A549 (cell line): ENCODE measurements around the gene LAPTM5. TPM values are rescaled to one million over a fixed set of nuclear protein-coding genes. Genes with fewer than 3 reads are reported as not detected.

ENCODE experiments used
- ATAC-seq, 2 experiments: fragments of 200-7000 bp in 1 of 2; fragments of >200 bp in 1 of 2; cut with Nextera tagmentation in 1 of 2; cut with Tn5 transposase in 1 of 2; 3 replicates each; pipeline versions ENCODE4 v1.8.0 to v1.9.1; 2018 to 2020; ENCODE audit warnings: mild to moderate bottlenecking in 1 of 2, moderate library complexity in 1 of 2
- CTCF ChIA-PET: fragments of 300-600 bp; sonication (Branson Sonifier 250); formaldehyde crosslinking; extraction: SDS; loops from one replicate; lab custom pipeline; 2021; ENCODE audit warnings: antibody characterized with exemption, inconsistent platforms; lab: Yijun Ruan, JAX
- POLR2A ChIA-PET: fragments of 350-600 bp; formaldehyde crosslinking; extraction: SDS; loops from one replicate; lab custom pipeline; 2021; ENCODE audit warnings: antibody characterized with exemption, inconsistent platforms; lab: Yijun Ruan, JAX
- DNase-seq, 2 experiments: peaks; one replicate each; pipeline versions ENCODE4 v3.0.0 to v3.0.0-alpha.2; 2011 to 2016; ENCODE audit warnings: low read depth in 1 of 2, low spot score in 1 of 2
- FAIRE-seq: peaks from 2 replicates; lab custom pipeline; 2011; peaks lifted over from hg19 to GRCh38; lab: Jason Lieb, UNC
- H3K27ac ChIP-seq, 2 experiments: fragments of >200 bp; sonication (Bioruptor Twin); formaldehyde crosslinking; 3 replicates each; pipeline ENCODE4 v1.5.1; 2016 to 2017
- H3K4me1 ChIP-seq: fragments of >200 bp; sonication (Bioruptor Twin); formaldehyde crosslinking; 3 replicates; pipeline ENCODE4 v1.6.1; 2016
- H3K4me2 ChIP-seq: fragments of >200 bp; sonication (Bioruptor Twin); formaldehyde crosslinking; 3 replicates; pipeline ENCODE4 v1.6.1; 2016
- H3K4me3 ChIP-seq: fragments of >200 bp; sonication (Bioruptor Twin); formaldehyde crosslinking; 3 replicates; pipeline ENCODE4 v1.5.1; 2016
- H3K9me3 ChIP-seq: fragments of >200 bp; sonication (Bioruptor Twin); formaldehyde crosslinking; 3 replicates; pipeline ENCODE4 v1.6.1; 2016
- CBX8 ChIP-seq: fragments of 200-600 bp; sonication (generic); IDR thresholded peaks from 2 replicates; pipeline ENCODE4 v1.6.1; 2016
- CEBPB ChIP-seq, 2 experiments: fragments of >200 bp in 1 of 2; sonication (Bioruptor Twin) in 1 of 2; formaldehyde crosslinking in 1 of 2; IDR thresholded peaks; 2 replicates each; pipeline ENCODE4 v1.6.1; 2012 to 2016
- EHF ChIP-seq: fragments of 250-450 bp; sonication (Bioruptor Pico); IDR thresholded peaks from 2 replicates; pipeline ENCODE4 v1.5.0; 2020; ENCODE audit warnings: mild to moderate bottlenecking
- EHMT2 ChIP-seq: fragments of 200-600 bp; sonication (generic); IDR thresholded peaks from 2 replicates; pipeline ENCODE4 v1.6.1; 2016; ENCODE audit warnings: antibody characterized with exemption, low read depth, mild to moderate bottlenecking, moderate library complexity
- GATA3 ChIP-seq: IDR thresholded peaks from 2 replicates; pipeline ENCODE4 v1.6.1; 2012; ENCODE audit warnings: borderline replicate concordance
- HOXB5 ChIP-seq: fragments of 250-450 bp; sonication (Bioruptor Pico); IDR thresholded peaks from 2 replicates; pipeline ENCODE4 v1.5.0; 2020; ENCODE audit warnings: mild to moderate bottlenecking, moderate library complexity
- JUN ChIP-seq, 2 experiments: fragments of >200 bp; sonication (Bioruptor Twin); formaldehyde crosslinking; IDR thresholded peaks; 2 replicates in 1 of 2; 3 replicates in 1 of 2; pipeline ENCODE4 v1.6.1; 2016 to 2017
- JUNB ChIP-seq: fragments of >200 bp; sonication (Bioruptor Twin); formaldehyde crosslinking; IDR thresholded peaks from 2 replicates; pipeline ENCODE4 v1.6.1; 2016
- KDM1A ChIP-seq: fragments of 200-600 bp; sonication (generic); IDR thresholded peaks from 2 replicates; pipeline ENCODE4 v1.6.1; 2016; ENCODE audit warnings: low read depth, mild to moderate bottlenecking
- KDM5A ChIP-seq: fragments of 200-600 bp; sonication (generic); IDR thresholded peaks from 2 replicates; pipeline ENCODE4 v1.6.1; 2016; ENCODE audit warnings: antibody characterized with exemption, mild to moderate bottlenecking
- MAFK ChIP-seq: fragments of 450-650 bp; IDR thresholded peaks from 2 replicates; pipeline ENCODE4 v1.6.1; 2014; ENCODE audit not compliant: partially characterized antibody
- MAZ ChIP-seq: fragments of 150-350 bp; IDR thresholded peaks from 2 replicates; pipeline ENCODE4 v1.6.1; 2014; ENCODE audit warnings: antibody characterized with exemption, low read depth, low read length, borderline replicate concordance
- NFE2L2 ChIP-seq: fragments of 150-350 bp; conservative IDR thresholded peaks from 2 replicates; pipeline ENCODE4 v1.6.1; 2014; ENCODE audit warnings: low read length
- RFX5 ChIP-seq: fragments of 450-650 bp; IDR thresholded peaks from 2 replicates; pipeline ENCODE4 v1.7.1; 2014; ENCODE audit warnings: antibody characterized with exemption, mild to moderate bottlenecking, moderate library complexity
- RNF2 ChIP-seq: fragments of 200-600 bp; sonication (generic); IDR thresholded peaks from 2 replicates; pipeline ENCODE4 v1.6.1; 2016; ENCODE audit warnings: low read depth, mild to moderate bottlenecking, antibody characterized with exemption, moderate library complexity, borderline replicate concordance
- SMC3 ChIP-seq: fragments of >200 bp; sonication (Bioruptor Twin); formaldehyde crosslinking; IDR thresholded peaks from 3 replicates; pipeline ENCODE4 v1.6.1; 2018; ENCODE audit warnings: inconsistent platforms
- SREBF2 ChIP-seq: fragments of 450-650 bp; IDR thresholded peaks from 2 replicates; pipeline ENCODE4 v1.6.1; 2014; ENCODE audit warnings: mild to moderate bottlenecking, moderate library complexity
- TFCP2L1 ChIP-seq: fragments of 250-450 bp; sonication (Bioruptor Pico); IDR thresholded peaks from 2 replicates; pipeline ENCODE4 v1.5.0; 2021; ENCODE audit warnings: mild to moderate bottlenecking
- TP53 ChIP-seq: fragments of 250-450 bp; sonication (Bioruptor Pico); IDR thresholded peaks from 2 replicates; pipeline ENCODE4 v1.5.0; 2021; ENCODE audit warnings: mild to moderate bottlenecking, moderate library complexity
- ZSCAN20 ChIP-seq: fragments of 250-450 bp; sonication (Bioruptor Pico); IDR thresholded peaks from 2 replicates; pipeline ENCODE4 v1.8.0; 2022; ENCODE audit warnings: mild to moderate bottlenecking, moderate library complexity
- WGBS: methylation state at CpG from one replicate; pipeline ENCODE4 v1.1.6; 2017; ENCODE audit errors: missing lambda C conversion rate; 5-methylcytosine and 5-hydroxymethylcytosine counted together
- polyA plus RNA-seq, 4 experiments: library from polyadenylated mRNA; depleted of rRNA in 3 of 4; stranded (reverse); fragments of >200 nt; fragmentation: RNase III in 1 of 4; extraction: RNeasy Plus Mini Kit Qiagen cat#74134 plus additional on column Dnase treatment in 1 of 4; gene quantifications; 2 replicates in 3 of 4; 3 replicates in 1 of 4; pipeline ENCODE4 v1.2.3, GENCODE V29; 2011 to 2017
- TF ChIP-seq, protein P1 (sequence below): fragments of 450-650 bp; IDR thresholded peaks from 2 replicates; pipeline ENCODE4 v1.6.1; 2014; ENCODE audit warnings: antibody characterized with exemption
- TF ChIP-seq, protein P2 (sequence below): fragments of >200 bp; sonication (Bioruptor Twin); formaldehyde crosslinking; IDR thresholded peaks from 2 replicates; pipeline ENCODE4 v1.6.1; 2016
- TF ChIP-seq, protein P3 (sequence below): fragments of 250-450 bp; sonication (Bioruptor Pico); IDR thresholded peaks from 2 replicates; pipeline ENCODE4 v1.5.0; 2021; ENCODE audit warnings: mild to moderate bottlenecking, moderate library complexity, borderline replicate concordance

The LAPTM5 gene
- polyA plus RNA-seq, 2 of the 4 experiments (the other 2 are of a cell fraction) = 0.06 to 0.22 TPM

DNA sequence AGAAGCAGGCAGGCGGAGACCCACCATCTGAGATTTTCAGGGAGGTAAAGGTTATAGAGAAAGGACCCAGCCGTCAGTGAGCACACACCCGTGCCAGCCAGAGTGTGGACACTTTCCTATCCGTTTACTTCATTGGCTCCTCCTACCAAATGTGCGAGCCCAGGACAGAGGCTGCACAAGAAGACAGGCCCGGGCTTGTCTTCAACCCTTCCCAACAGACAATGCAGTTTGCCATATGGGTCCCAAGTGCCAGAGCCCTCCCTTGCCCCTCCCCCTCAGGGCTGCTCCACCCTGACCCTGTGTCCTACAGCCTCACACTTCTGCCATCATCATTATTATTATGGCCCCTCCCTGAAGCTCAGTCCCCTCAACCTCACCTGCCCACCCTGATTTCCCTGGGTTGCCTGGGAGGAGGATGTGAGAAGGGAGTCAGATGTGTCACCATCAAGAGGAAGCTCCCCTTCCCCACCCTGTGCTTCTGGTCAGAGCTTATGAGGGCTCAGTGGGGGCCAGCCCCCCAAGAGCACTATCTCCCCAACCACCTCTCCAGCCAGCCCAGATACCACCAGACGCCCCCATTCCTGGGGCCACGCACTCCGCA lies 9.4 kb downstream of the LAPTM5 start:
- Histone ChIP-seq H3K9me3 (no peaks in the 10 kb centered on the region), H3K4me1 (peaks cover 9% of the 10 kb centered on the region; the same call in 2 of the 3 replicates), H3K4me2 (no peak overlapping the region), H3K27ac (peak overlapping the region in 1 of 2 experiments; percentile 61; a peak in 2 of 6 replicates), H3K4me3 (no peak overlapping the region)
- DNase-seq (no peak), ATAC-seq (no peak), FAIRE-seq (no peak)
- ChIA-PET CTCF (interaction anchor here (2.1 to 2.5 kb wide), 2 partner anchors 29 to 32 kb away, joined by 6 to 9 read pairs; no protein-coding TSS in a partner anchor), POLR2A (no interaction called here)
- WGBS = 72% methylated on average over 9 of the region's 9 CpGs
- TF ChIP-seq HOXB5 (CRISPR knock-in tag) = no peak
- TF ChIP-seq GATA3 = no peak
- TF ChIP-seq RNF2 = no peak
- TF ChIP-seq, protein P1, sequence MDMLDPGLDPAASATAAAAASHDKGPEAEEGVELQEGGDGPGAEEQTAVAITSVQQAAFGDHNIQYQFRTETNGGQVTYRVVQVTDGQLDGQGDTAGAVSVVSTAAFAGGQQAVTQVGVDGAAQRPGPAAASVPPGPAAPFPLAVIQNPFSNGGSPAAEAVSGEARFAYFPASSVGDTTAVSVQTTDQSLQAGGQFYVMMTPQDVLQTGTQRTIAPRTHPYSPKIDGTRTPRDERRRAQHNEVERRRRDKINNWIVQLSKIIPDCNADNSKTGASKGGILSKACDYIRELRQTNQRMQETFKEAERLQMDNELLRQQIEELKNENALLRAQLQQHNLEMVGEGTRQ = no peak
- TF ChIP-seq RFX5 = no peak
- no peak for TF ChIP-seq EHMT2
- TF ChIP-seq, protein P2, sequence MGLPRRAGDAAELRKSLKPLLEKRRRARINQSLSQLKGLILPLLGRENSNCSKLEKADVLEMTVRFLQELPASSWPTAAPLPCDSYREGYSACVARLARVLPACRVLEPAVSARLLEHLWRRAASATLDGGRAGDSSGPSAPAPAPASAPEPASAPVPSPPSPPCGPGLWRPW = no peak
- no peak for TF ChIP-seq TFCP2L1 (CRISPR knock-in tag)
- TF ChIP-seq MAZ = no peak
- TF ChIP-seq SMC3 = no peak
- TF ChIP-seq JUNB = no peak
- TF ChIP-seq, protein P3, sequence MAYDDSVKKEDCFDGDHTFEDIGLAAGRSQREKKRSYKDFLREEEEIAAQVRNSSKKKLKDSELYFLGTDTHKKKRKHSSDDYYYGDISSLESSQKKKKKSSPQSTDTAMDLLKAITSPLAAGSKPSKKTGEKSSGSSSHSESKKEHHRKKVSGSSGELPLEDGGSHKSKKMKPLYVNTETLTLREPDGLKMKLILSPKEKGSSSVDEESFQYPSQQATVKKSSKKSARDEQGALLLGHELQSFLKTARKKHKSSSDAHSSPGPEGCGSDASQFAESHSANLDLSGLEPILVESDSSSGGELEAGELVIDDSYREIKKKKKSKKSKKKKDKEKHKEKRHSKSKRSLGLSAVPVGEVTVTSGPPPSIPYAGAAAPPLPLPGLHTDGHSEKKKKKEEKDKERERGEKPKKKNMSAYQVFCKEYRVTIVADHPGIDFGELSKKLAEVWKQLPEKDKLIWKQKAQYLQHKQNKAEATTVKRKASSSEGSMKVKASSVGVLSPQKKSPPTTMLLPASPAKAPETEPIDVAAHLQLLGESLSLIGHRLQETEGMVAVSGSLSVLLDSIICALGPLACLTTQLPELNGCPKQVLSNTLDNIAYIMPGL (CRISPR knock-in tag) = no peak
- TF ChIP-seq CBX8 = no peak
- TF ChIP-seq MAFK = no peak
- no peak for TF ChIP-seq KDM5A
- no peak for TF ChIP-seq EHF (CRISPR knock-in tag)

DNA sequence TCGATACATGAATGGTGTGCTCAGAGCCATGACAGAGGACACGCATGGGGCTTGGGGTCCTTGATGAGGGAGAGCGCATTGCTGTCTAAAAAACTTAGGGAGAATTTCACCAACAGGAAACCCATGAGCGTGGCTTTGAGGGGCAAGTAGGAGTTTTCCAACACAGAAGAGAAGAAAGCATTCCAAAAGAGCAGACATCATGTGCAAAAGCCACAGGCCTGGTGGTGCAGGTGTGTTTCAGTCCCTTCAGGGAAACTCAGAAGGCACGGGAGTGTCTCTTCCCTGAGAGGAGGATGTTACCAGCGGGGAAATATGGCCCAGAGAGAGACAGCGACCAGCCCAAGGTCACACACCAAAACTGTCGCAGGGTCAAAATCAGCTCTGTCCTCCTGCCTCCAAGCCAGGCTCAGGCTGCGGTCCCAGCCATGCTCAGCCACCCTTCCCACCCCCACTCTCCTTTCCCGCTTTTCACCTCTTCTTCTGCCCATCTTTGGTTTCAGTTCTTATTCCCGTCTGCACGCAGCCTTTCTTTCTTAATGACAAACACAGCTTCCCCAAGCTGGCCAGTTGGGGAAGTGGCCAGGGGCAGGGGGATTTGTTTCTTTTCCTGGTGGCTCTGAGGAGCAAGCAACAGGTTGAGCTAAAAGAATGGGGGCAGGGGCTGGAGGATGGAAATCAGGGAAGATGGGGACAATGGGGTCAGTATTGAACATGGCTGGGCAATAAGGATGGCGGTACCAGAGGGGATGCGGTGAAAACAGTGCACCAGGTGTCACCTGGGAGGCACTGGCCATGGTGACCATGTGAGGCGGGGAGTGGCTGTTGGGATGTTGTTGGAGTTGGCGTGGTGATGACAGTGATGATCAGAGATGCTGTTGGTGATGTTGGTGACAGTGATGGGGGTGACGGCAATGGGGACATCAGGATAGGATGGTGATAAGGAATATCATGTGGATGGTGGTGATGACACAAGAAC lies 10.3 kb downstream of the LAPTM5 start:
- ATAC-seq (no peak), FAIRE-seq (no peak), DNase-seq (no peak)
- ChIA-PET POLR2A (no interaction called here), CTCF (interaction anchor here (1.0 to 2.0 kb wide), 2 partner anchors 12 to 29 kb away, joined by 3 to 6 read pairs; no protein-coding TSS in a partner anchor)
- Histone ChIP-seq H3K4me1 (peaks cover 9% of the 10 kb centered on the region; the same call in 2 of the 3 replicates), H3K4me2 (no peak overlapping the region), H3K9me3 (no peaks in the 10 kb centered on the region), H3K27ac (peak overlapping the region in 1 of 2 experiments; percentile 61; a peak in 1 of 6 replicates), H3K4me3 (no peak overlapping the region)
- TF ChIP-seq RFX5 = no peak
- no peak for TF ChIP-seq CEBPB (IDR thresholded peaks at IDR 0.05)
- TF ChIP-seq, protein P3 (CRISPR knock-in tag) = no peak
- TF ChIP-seq ZSCAN20 = no peak
- no peak for TF ChIP-seq KDM1A
- TF ChIP-seq SREBF2 = no peak
- TF ChIP-seq JUN (IDR thresholded peaks at IDR 0.05) = no peak
- TF ChIP-seq, protein P1 = no peak
- TF ChIP-seq CBX8 = no peak
- TF ChIP-seq NFE2L2 = no peak
- TF ChIP-seq TP53 (CRISPR knock-in tag) = no peak
- no peak for TF ChIP-seq TFCP2L1 (CRISPR knock-in tag)
- 94% methylated on average over 16 of the region's 17 CpGs for WGBS
